BLaER1 (cell line): ENCODE results near the gene BCLAF1.
A peak's percentile ranks its signal among the peaks of the same experiment; 100 is the strongest.
"Not testable (repeated sequence)": the region's sequence is repeated elsewhere in the genome, so short reads cannot be mapped to it uniquely, and the experiment has no call there.

ENCODE experiments used
- H3K27ac ChIP-seq: shearing (Covaris generic); formaldehyde crosslinking; 2 replicates; pipeline ENCODE4 v1.8.1; 2022
- H3K27me3 ChIP-seq: shearing (Covaris generic); formaldehyde crosslinking; 2 replicates; pipeline ENCODE4 v1.8.1; 2022
- H3K36me3 ChIP-seq: shearing (Covaris generic); formaldehyde crosslinking; 2 replicates; pipeline ENCODE4 v1.8.1; 2022
- H3K4me1 ChIP-seq: shearing (Covaris generic); formaldehyde crosslinking; 2 replicates; pipeline ENCODE4 v1.8.1; 2022
- H3K4me2 ChIP-seq: shearing (Covaris generic); formaldehyde crosslinking; 2 replicates; pipeline ENCODE4 v1.8.1; 2022
- H3K4me3 ChIP-seq: shearing (Covaris generic); formaldehyde crosslinking; 2 replicates; pipeline ENCODE4 v1.8.1; 2022
- H3K9ac ChIP-seq: shearing (Covaris generic); formaldehyde crosslinking; 2 replicates; pipeline ENCODE4 v1.8.1; 2022
- H3K9me3 ChIP-seq: shearing (Covaris generic); formaldehyde crosslinking; 2 replicates; pipeline ENCODE4 v1.8.1; 2022
- H4K20me1 ChIP-seq: shearing (Covaris generic); formaldehyde crosslinking; 2 replicates; pipeline ENCODE4 v1.8.1; 2022
- Cebpa-rat ChIP-seq: shearing (Covaris generic); IDR thresholded peaks from 2 replicates; pipeline ENCODE4 v1.8.1; 2022

The BCLAF1 gene

GRCh38 chr6:136226674-136227377 lies 62.8 kb downstream of the BCLAF1 start:
- no peak for TF ChIP-seq Cebpa-rat
- H3K9ac ChIP-seq: no peak overlapping the region
- H3K27ac ChIP-seq: no peak overlapping the region
- H4K20me1 ChIP-seq: no peaks in the 10 kb centered on the region
- H3K9me3 ChIP-seq: no peaks in the 10 kb centered on the region
- H3K4me3 ChIP-seq: no peak overlapping the region
- H3K4me1 ChIP-seq: peaks cover 6% of the 10 kb centered on the region; the same call in 1 of the 2 replicates
- peaks cover 17% of the 10 kb centered on the region for H3K36me3 ChIP-seq
- no peaks in the 10 kb centered on the region for H3K27me3 ChIP-seq
- H3K4me2 ChIP-seq: peak overlapping the region; percentile 40

- H3K9me3 ChIP-seq: 0 out of 2 replicates have a peak, but pooled peaks cover 1% of the 10 kb centered on the region
- H3K4me2 ChIP-seq: peak overlapping the region; percentile 40
- no peak for TF ChIP-seq Cebpa-rat
- H3K9ac ChIP-seq: no peak overlapping the region
- H4K20me1 ChIP-seq: no peaks in the 10 kb centered on the region
- peaks cover 6% of the 10 kb centered on the region; the same call in 1 of the 2 replicates for H3K4me1 ChIP-seq
- no peaks in the 10 kb centered on the region for H3K27me3 ChIP-seq
- peaks cover 17% of the 10 kb centered on the region for H3K36me3 ChIP-seq
- H3K4me3 ChIP-seq: no peak overlapping the region
- no peak overlapping the region for H3K27ac ChIP-seq
Observed at GRCh38 chr6:136226027-136226673, 63.5 kb downstream of the BCLAF1 start.

- Histone ChIP-seq H3K4me1 (peaks cover 6% of the 10 kb centered on the region; the same call in 1 of the 2 replicates), H3K9ac (no peak overlapping the region), H3K4me3 (no peak overlapping the region), H4K20me1 (no peaks in the 10 kb centered on the region), H3K36me3 (peaks cover 11% of the 10 kb centered on the region), H3K27me3 (no peaks in the 10 kb centered on the region), H3K27ac (no peak overlapping the region), H3K4me2 (no peak overlapping the region), H3K9me3 (0 out of 2 replicates have a peak, but pooled peaks cover 5% of the 10 kb centered on the region)
- TF ChIP-seq Cebpa-rat: no peak
Observed at GRCh38 chr6:136225496-136225895, 64.2 kb downstream of the BCLAF1 start.

GRCh38 chr6:136224974-136225373 lies 64.7 kb downstream of the BCLAF1 start:
- not testable (repeated sequence) for H3K36me3 ChIP-seq, H3K27me3 ChIP-seq, H3K27ac ChIP-seq, H3K4me1 ChIP-seq, H3K4me3 ChIP-seq, H3K9me3 ChIP-seq, H3K4me2 ChIP-seq, H4K20me1 ChIP-seq, H3K9ac ChIP-seq

- no peak overlapping the region for H3K9ac ChIP-seq
- 0 out of 2 replicates have a peak, but pooled peaks cover 5% of the 10 kb centered on the region for H3K9me3 ChIP-seq
- H4K20me1 ChIP-seq: no peaks in the 10 kb centered on the region
- H3K27ac ChIP-seq: no peak overlapping the region
- no peak for TF ChIP-seq Cebpa-rat
- no peak overlapping the region for H3K4me2 ChIP-seq
- no peak overlapping the region for H3K4me3 ChIP-seq
- H3K27me3 ChIP-seq: no peaks in the 10 kb centered on the region
- H3K4me1 ChIP-seq: no peaks in the 10 kb centered on the region
- no peaks in the 10 kb centered on the region for H3K36me3 ChIP-seq
Observed at GRCh38 chr6:136216503-136217401, 72.9 kb downstream of the BCLAF1 start.

- H3K27ac ChIP-seq: no peak overlapping the region
- H3K4me3 ChIP-seq: no peak overlapping the region
Observed at GRCh38 chr6:136213853-136214252, 75.8 kb downstream of the BCLAF1 start.

GRCh38 chr6:136213012-136213539 lies 76.6 kb downstream of the BCLAF1 start:
- Histone ChIP-seq H3K27ac (no peak overlapping the region), H3K4me2 (no peak overlapping the region), H4K20me1 (no peaks in the 10 kb centered on the region), H3K27me3 (no peaks in the 10 kb centered on the region), H3K9me3 (no peaks in the 10 kb centered on the region), H3K4me3 (no peak overlapping the region), H3K4me1 (no peaks in the 10 kb centered on the region), H3K9ac (no peak overlapping the region), H3K36me3 (no peaks in the 10 kb centered on the region)
- TF ChIP-seq Cebpa-rat: no peak

More at GRCh38 chr6:136213853-136214252, 75.8 kb downstream of the BCLAF1 start:
- no peak for TF ChIP-seq Cebpa-rat
- Histone ChIP-seq H3K36me3 (no peaks in the 10 kb centered on the region), H3K4me2 (no peak overlapping the region), H3K4me1 (no peaks in the 10 kb centered on the region), H4K20me1 (no peaks in the 10 kb centered on the region), H3K9me3 (no peaks in the 10 kb centered on the region), H3K9ac (no peak overlapping the region), H3K27me3 (no peaks in the 10 kb centered on the region)

- Histone ChIP-seq H3K4me1 (no peaks in the 10 kb centered on the region), H4K20me1 (no peaks in the 10 kb centered on the region)
Observed at GRCh38 chr6:136212608-136213007, 77.0 kb downstream of the BCLAF1 start.

GRCh38 chr6:136210398-136211165 lies 79.1 kb downstream of the BCLAF1 start:
- no peak overlapping the region for H3K27ac ChIP-seq
- no peaks in the 10 kb centered on the region for H3K4me1 ChIP-seq
- no peaks in the 10 kb centered on the region for H4K20me1 ChIP-seq
- H3K27me3 ChIP-seq: no peaks in the 10 kb centered on the region
- H3K9ac ChIP-seq: no peak overlapping the region
- H3K9me3 ChIP-seq: no peaks in the 10 kb centered on the region
- H3K4me2 ChIP-seq: no peak overlapping the region
- H3K4me3 ChIP-seq: no peak overlapping the region
- H3K36me3 ChIP-seq: no peaks in the 10 kb centered on the region
- TF ChIP-seq Cebpa-rat: no peak

More at GRCh38 chr6:136212608-136213007, 77.0 kb downstream of the BCLAF1 start:
- Histone ChIP-seq H3K27ac (no peak overlapping the region), H3K36me3 (no peaks in the 10 kb centered on the region), H3K9me3 (no peaks in the 10 kb centered on the region), H3K4me2 (no peak overlapping the region), H3K27me3 (no peaks in the 10 kb centered on the region), H3K4me3 (no peak overlapping the region), H3K9ac (no peak overlapping the region)
- TF ChIP-seq Cebpa-rat: no peak
